Fibroblast of mammary gland (primary cell): ENCODE results near the gene SPATA13.
"Not testable (repeated sequence)": the region's sequence is repeated elsewhere in the genome, so short reads cannot be mapped to it uniquely, and the experiment has no call there.

Experiments
- DNase-seq: peaks from one replicate; pipeline ENCODE4 v3.0.0-alpha.2; 2010; ENCODE audit warnings: low read depth
- H3K4me3 ChIP-seq: 2 replicates; pipeline ENCODE4 v1.5.1; 2011; ENCODE audit warnings: low read depth, mild to moderate bottlenecking, low read length, moderate library complexity; ENCODE audit not compliant: control insufficient read depth
- TF ChIP-seq, protein P1 (sequence below): conservative IDR thresholded peaks from 2 replicates; pipeline ENCODE4 v1.5.1; 2011; ENCODE audit warnings: low read depth, low read length, inconsistent platforms; ENCODE audit not compliant: control insufficient read depth, insufficient read depth

The SPATA13 gene

GRCh38 chr13:24212254-24212653, 51.7 kb downstream of the SPATA13 start:
- DNase-seq, result no peak
- no peak overlapping the region for H3K4me3 ChIP-seq
- TF ChIP-seq, protein P1, sequence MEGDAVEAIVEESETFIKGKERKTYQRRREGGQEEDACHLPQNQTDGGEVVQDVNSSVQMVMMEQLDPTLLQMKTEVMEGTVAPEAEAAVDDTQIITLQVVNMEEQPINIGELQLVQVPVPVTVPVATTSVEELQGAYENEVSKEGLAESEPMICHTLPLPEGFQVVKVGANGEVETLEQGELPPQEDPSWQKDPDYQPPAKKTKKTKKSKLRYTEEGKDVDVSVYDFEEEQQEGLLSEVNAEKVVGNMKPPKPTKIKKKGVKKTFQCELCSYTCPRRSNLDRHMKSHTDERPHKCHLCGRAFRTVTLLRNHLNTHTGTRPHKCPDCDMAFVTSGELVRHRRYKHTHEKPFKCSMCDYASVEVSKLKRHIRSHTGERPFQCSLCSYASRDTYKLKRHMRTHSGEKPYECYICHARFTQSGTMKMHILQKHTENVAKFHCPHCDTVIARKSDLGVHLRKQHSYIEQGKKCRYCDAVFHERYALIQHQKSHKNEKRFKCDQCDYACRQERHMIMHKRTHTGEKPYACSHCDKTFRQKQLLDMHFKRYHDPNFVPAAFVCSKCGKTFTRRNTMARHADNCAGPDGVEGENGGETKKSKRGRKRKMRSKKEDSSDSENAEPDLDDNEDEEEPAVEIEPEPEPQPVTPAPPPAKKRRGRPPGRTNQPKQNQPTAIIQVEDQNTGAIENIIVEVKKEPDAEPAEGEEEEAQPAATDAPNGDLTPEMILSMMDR, result no peak

- TF ChIP-seq, protein P1, result no peak
- DNase-seq, result no peak
- H3K4me3 ChIP-seq, result no peak overlapping the region
Observed at GRCh38 chr13:24212674-24213073, 52.2 kb downstream of the SPATA13 start.

- TF ChIP-seq, protein P1, result no peak
- no peak overlapping the region for H3K4me3 ChIP-seq
- DNase-seq, result no peak
Observed at GRCh38 chr13:24213932-24214331, 53.4 kb downstream of the SPATA13 start.

DNA sequence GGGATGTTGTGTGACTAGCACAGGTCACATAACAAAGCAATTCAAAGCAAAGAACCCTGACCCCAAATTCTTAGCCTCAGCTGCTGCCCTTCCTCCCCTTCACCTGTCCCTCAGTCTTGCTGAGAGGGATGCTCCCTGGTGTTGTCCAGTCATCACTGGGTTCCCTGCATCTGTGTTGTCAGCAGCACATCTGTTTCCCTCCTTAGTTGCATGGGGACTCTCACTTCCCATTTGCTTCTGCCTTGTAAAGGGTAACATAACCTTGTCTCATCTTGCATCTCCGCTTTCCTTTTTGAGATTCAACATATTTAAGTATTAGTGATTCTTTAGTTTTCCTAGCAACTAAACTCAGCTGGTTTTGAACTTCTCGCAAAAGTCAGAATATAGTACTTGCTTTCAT, 54.0 kb downstream of the SPATA13 start:
- TF ChIP-seq, protein P1, result no peak
- H3K4me3 ChIP-seq, result no peak overlapping the region
- no peak for DNase-seq

- H3K4me3 ChIP-seq, result no peak overlapping the region
- TF ChIP-seq, protein P1, result no peak
- no peak for DNase-seq
Observed at GRCh38 chr13:24215126-24215525, 54.6 kb downstream of the SPATA13 start.

DNA sequence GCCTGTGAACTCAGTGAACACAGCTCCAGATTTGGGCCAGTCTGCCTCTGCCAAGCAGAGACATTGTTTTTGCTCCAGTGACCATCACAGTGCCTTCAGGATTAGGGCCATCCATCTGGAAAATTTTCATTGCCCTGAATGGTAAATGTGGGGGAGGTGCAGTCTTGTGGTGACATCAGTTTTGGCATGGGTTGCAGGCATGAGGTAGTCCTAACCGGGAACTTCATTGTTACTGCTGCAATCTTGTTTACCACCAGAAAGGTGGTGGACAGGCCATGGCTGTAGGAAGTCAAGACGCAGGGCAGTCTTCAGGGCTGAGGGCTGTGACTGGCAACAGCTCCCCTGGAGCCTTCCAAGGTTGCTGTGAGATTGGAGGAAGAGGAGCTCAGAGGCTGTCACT, 55.2 kb downstream of the SPATA13 start:
- no peak overlapping the region for H3K4me3 ChIP-seq
- TF ChIP-seq, protein P1, result no peak
- peak; percentile 73 for DNase-seq

GRCh38 chr13:24216176-24216575, 55.7 kb downstream of the SPATA13 start:
- no peak overlapping the region for H3K4me3 ChIP-seq
- TF ChIP-seq, protein P1, result no peak
- DNase-seq, result no peak

DNA sequence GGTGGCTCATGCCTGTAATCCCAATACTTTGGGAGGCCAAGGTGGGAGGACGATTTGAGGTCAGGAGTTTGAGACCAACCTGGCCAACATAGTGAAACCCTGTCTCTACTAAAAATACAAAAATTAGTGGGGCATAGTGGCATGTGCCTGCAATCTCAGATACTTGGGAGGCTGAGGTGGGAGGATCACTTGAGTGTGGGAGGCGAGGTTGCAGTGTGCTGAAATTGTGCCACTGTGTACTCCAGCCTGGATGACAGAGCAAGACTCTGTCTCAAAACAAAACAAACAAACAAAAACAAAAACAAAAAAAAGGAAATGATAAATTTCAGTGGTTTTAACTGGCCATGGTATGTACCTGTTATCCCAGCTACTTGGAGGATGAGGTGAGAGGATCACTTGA, 56.3 kb downstream of the SPATA13 start:
- not testable (repeated sequence) for H3K4me3 ChIP-seq, DNase-seq
